Stimulated activated naive CD8-positive, alpha-beta T cell treated with anti-CD3 and anti-CD28 coated beads, Interleukin-15, amount 100 ng/mL, for 72 hours (primary cell): ENCODE measurements around the gene GLRX.
"Not testable (repeated sequence)": the region's sequence is repeated elsewhere in the genome, so short reads cannot be mapped to it uniquely, and the experiment has no call there.

Experiments
- ATAC-seq: fragments of 150-1000 bp; cut with Tn5 transposase; 2 replicates; pipeline ENCODE4 v1.10.0; 2021; ENCODE audit warnings: mild to moderate bottlenecking, moderate library complexity
- DNase-seq, 2 donors: peaks; one replicate each; pipeline ENCODE4 v3.0.0; 2021 to 2022
- H3K27ac Mint-ChIP-seq, 2 donors: one replicate each; pipeline ENCODE4 v1.8.0; 2022; ENCODE audit warnings: mild to moderate bottlenecking in 2 of 2, mixed read lengths in 2 of 2, moderate library complexity in 2 of 2
- H3K27me3 Mint-ChIP-seq: one replicate; pipeline ENCODE4 v1.8.0; 2022; ENCODE audit warnings: mixed read lengths
- H3K4me1 Mint-ChIP-seq: one replicate; pipeline ENCODE4 v1.8.0; 2022; ENCODE audit warnings: mild to moderate bottlenecking, mixed read lengths
- H3K4me3 Mint-ChIP-seq, 2 donors: one replicate each; pipeline ENCODE4 v1.8.0; 2022; ENCODE audit warnings: mild to moderate bottlenecking in 2 of 2, mixed read lengths in 2 of 2, moderate library complexity in 1 of 2
- H3K9me3 Mint-ChIP-seq, 2 donors: one replicate each; pipeline ENCODE4 v1.8.0; 2022; ENCODE audit warnings: mixed read lengths in 2 of 2

The GLRX gene

GRCh38 chr5:95841914-95842812 is 19.6 kb upstream of the GLRX start:
- H3K4me3 Mint-ChIP-seq, result no peak overlapping the region
- H3K27ac Mint-ChIP-seq, result no peak overlapping the region
- DNase-seq (no peak), ATAC-seq (no peak)
- no peaks in the 10 kb centered on the region for H3K9me3 Mint-ChIP-seq
- no peaks in the 10 kb centered on the region for H3K27me3 Mint-ChIP-seq
- H3K4me1 Mint-ChIP-seq, result peaks cover 39% of the 10 kb centered on the region

- no peak overlapping the region for H3K4me3 Mint-ChIP-seq
- ATAC-seq, result no peak
- no peak overlapping the region for H3K27ac Mint-ChIP-seq
Measured at GRCh38 chr5:95840956-95841705, 18.6 kb upstream of the GLRX start.

GRCh38 chr5:95839658-95840057 is 17.1 kb upstream of the GLRX start:
- H3K4me1 Mint-ChIP-seq, result peaks cover 52% of the 10 kb centered on the region
- ATAC-seq, result no peak
- no peak for DNase-seq
- no peak overlapping the region for H3K27ac Mint-ChIP-seq
- no peak overlapping the region for H3K4me3 Mint-ChIP-seq
- no peaks in the 10 kb centered on the region for H3K9me3 Mint-ChIP-seq
- H3K27me3 Mint-ChIP-seq, result no peaks in the 10 kb centered on the region

More at GRCh38 chr5:95840956-95841705, 18.6 kb upstream of the GLRX start:
- DNase-seq, result no peak
- no peaks in the 10 kb centered on the region for H3K9me3 Mint-ChIP-seq
- H3K4me1 Mint-ChIP-seq, result peaks cover 43% of the 10 kb centered on the region
- H3K27me3 Mint-ChIP-seq, result no peaks in the 10 kb centered on the region

GRCh38 chr5:95838556-95838955 is 16.0 kb upstream of the GLRX start:
- H3K9me3 Mint-ChIP-seq, result no peaks in the 10 kb centered on the region
- no peak overlapping the region for H3K27ac Mint-ChIP-seq
- H3K27me3 Mint-ChIP-seq, result no peaks in the 10 kb centered on the region
- DNase-seq (no peak), ATAC-seq (no peak)
- peaks cover 62% of the 10 kb centered on the region for H3K4me1 Mint-ChIP-seq
- no peak overlapping the region for H3K4me3 Mint-ChIP-seq

- Mint-ChIP-seq H3K27me3 (no peaks in the 10 kb centered on the region), H3K27ac (no peak overlapping the region), H3K4me1 (peaks cover 61% of the 10 kb centered on the region), H3K9me3 (no peaks in the 10 kb centered on the region), H3K4me3 (no peak overlapping the region)
- no peak for DNase-seq
- no peak for ATAC-seq
Measured at GRCh38 chr5:95838001-95838520, 15.5 kb upstream of the GLRX start.

- ATAC-seq (no peak), DNase-seq (no peak)
- peaks cover 61% of the 10 kb centered on the region for H3K4me1 Mint-ChIP-seq
- no peak overlapping the region for H3K4me3 Mint-ChIP-seq
- H3K27me3 Mint-ChIP-seq, result no peaks in the 10 kb centered on the region
- no peak overlapping the region for H3K27ac Mint-ChIP-seq
- no peaks in the 10 kb centered on the region for H3K9me3 Mint-ChIP-seq
Measured at GRCh38 chr5:95837492-95837891, 15.0 kb upstream of the GLRX start.

GRCh38 chr5:95836971-95837370 is 14.4 kb upstream of the GLRX start:
- peak overlapping the region; percentile 10 to 31 for H3K4me3 Mint-ChIP-seq
- H3K4me1 Mint-ChIP-seq, result peaks cover 62% of the 10 kb centered on the region
- H3K27me3 Mint-ChIP-seq, H3K27ac Mint-ChIP-seq, H3K9me3 Mint-ChIP-seq, DNase-seq, ATAC-seq: not testable (repeated sequence)

GRCh38 chr5:95836544-95836943 is 14.0 kb upstream of the GLRX start:
- H3K4me1 Mint-ChIP-seq, result peaks cover 64% of the 10 kb centered on the region
- H3K27ac Mint-ChIP-seq, result no peak overlapping the region
- H3K27me3 Mint-ChIP-seq, result no peaks in the 10 kb centered on the region
- H3K4me3 Mint-ChIP-seq, result peak overlapping the region; percentile 10 to 31
- no peaks in the 10 kb centered on the region for H3K9me3 Mint-ChIP-seq
- ATAC-seq, result no peak
- DNase-seq, result no peak

- no peaks in the 10 kb centered on the region for H3K9me3 Mint-ChIP-seq
- DNase-seq (no peak), ATAC-seq (no peak)
- peaks cover 64% of the 10 kb centered on the region for H3K4me1 Mint-ChIP-seq
- peak overlapping the region; percentile 79 to 86 for H3K27ac Mint-ChIP-seq
- peak overlapping the region; percentile 83 for H3K4me3 Mint-ChIP-seq
- no peaks in the 10 kb centered on the region for H3K27me3 Mint-ChIP-seq
Measured at GRCh38 chr5:95835682-95836385, 13.3 kb upstream of the GLRX start.

- H3K9me3 Mint-ChIP-seq, result no peaks in the 10 kb centered on the region
- H3K27ac Mint-ChIP-seq, result no peak overlapping the region
- H3K4me1 Mint-ChIP-seq, result peaks cover 51% of the 10 kb centered on the region
- no peak overlapping the region for H3K4me3 Mint-ChIP-seq
- no peaks in the 10 kb centered on the region for H3K27me3 Mint-ChIP-seq
- no peak for ATAC-seq
- DNase-seq, result no peak
Measured at GRCh38 chr5:95832664-95833063, 10.1 kb upstream of the GLRX start.

GRCh38 chr5:95830226-95830625 is 7.7 kb upstream of the GLRX start:
- H3K4me1 Mint-ChIP-seq, result peaks cover 42% of the 10 kb centered on the region
- H3K4me3 Mint-ChIP-seq, result no peak overlapping the region
- no peaks in the 10 kb centered on the region for H3K9me3 Mint-ChIP-seq
- DNase-seq (no peak), ATAC-seq (no peak)
- H3K27ac Mint-ChIP-seq, result no peak overlapping the region
- H3K27me3 Mint-ChIP-seq, result no peaks in the 10 kb centered on the region

- no peaks in the 10 kb centered on the region for H3K27me3 Mint-ChIP-seq
- H3K27ac Mint-ChIP-seq, result no peak overlapping the region
- DNase-seq (no peak), ATAC-seq (no peak)
- no peaks in the 10 kb centered on the region for H3K9me3 Mint-ChIP-seq
- no peak overlapping the region for H3K4me3 Mint-ChIP-seq
- H3K4me1 Mint-ChIP-seq, result peaks cover 48% of the 10 kb centered on the region
Measured at GRCh38 chr5:95827892-95828246, 5.3 kb upstream of the GLRX start.

- H3K4me1 Mint-ChIP-seq, result peaks cover 43% of the 10 kb centered on the region
- H3K4me3 Mint-ChIP-seq, result no peak overlapping the region
- H3K27me3 Mint-ChIP-seq, result no peaks in the 10 kb centered on the region
- H3K27ac Mint-ChIP-seq, result peak overlapping the region in 1 of 2 donors; percentile 13
- DNase-seq, result no peak
- H3K9me3 Mint-ChIP-seq, result no peaks in the 10 kb centered on the region
- ATAC-seq, result no peak
Measured at GRCh38 chr5:95826949-95827891, 4.7 kb upstream of the GLRX start.

- DNase-seq (no peak), ATAC-seq (no peak)
- no peak overlapping the region for H3K4me3 Mint-ChIP-seq
- H3K27me3 Mint-ChIP-seq, result no peaks in the 10 kb centered on the region
- H3K27ac Mint-ChIP-seq, result no peak overlapping the region
- H3K4me1 Mint-ChIP-seq, result peaks cover 49% of the 10 kb centered on the region
- H3K9me3 Mint-ChIP-seq, result no peaks in the 10 kb centered on the region
Measured at GRCh38 chr5:95825495-95825894, 3.0 kb upstream of the GLRX start.

- peak overlapping the region; percentile 81 to 93 for H3K4me3 Mint-ChIP-seq
Measured at GRCh38 chr5:95824747-95825146, 2.2 kb upstream of the GLRX start.

More at GRCh38 chr5:95824747-95825146, 2.2 kb upstream of the GLRX start:
- DNase-seq (no peak), ATAC-seq (no peak)
- Mint-ChIP-seq H3K27ac (peak overlapping the region in 1 of 2 donors; percentile 97), H3K9me3 (no peaks in the 10 kb centered on the region), H3K27me3 (no peaks in the 10 kb centered on the region), H3K4me1 (peaks cover 51% of the 10 kb centered on the region)
